HepG2 (cell line): ENCODE results near the gene DOCK2.

Experiments
- BORCS8-MEF2B ChIP-seq: sonication (generic); formaldehyde crosslinking; IDR thresholded peaks from 2 replicates; pipeline ENCODE4 v1.8.0; 2022; ENCODE audit warnings: mild to moderate bottlenecking, missing genetic modification reagents
- NFE2L1 ChIP-seq: sonication (generic); formaldehyde crosslinking; IDR thresholded peaks from 2 replicates; pipeline ENCODE4 v1.4.0; 2020; ENCODE audit warnings: missing genetic modification reagents, mild to moderate bottlenecking, borderline replicate concordance
- SP4 ChIP-seq: sonication (generic); formaldehyde crosslinking; IDR thresholded peaks from 2 replicates; pipeline ENCODE4 v1.8.1; 2023; ENCODE audit warnings: mild to moderate bottlenecking, missing genetic modification reagents
- TF ChIP-seq, protein P1 (sequence below): sonication (generic); formaldehyde crosslinking; IDR thresholded peaks from 2 replicates; pipeline ENCODE4 v1.5.0; 2020; ENCODE audit warnings: mild to moderate bottlenecking, missing genetic modification reagents, moderate library complexity
- TF ChIP-seq, protein P2 (sequence below): sonication (generic); formaldehyde crosslinking; IDR thresholded peaks from 2 replicates; pipeline ENCODE4 v1.5.1; 2020; ENCODE audit warnings: missing genetic modification reagents, mild to moderate bottlenecking, borderline replicate concordance
- TF ChIP-seq, protein P3 (sequence below): sonication (generic); formaldehyde crosslinking; IDR thresholded peaks from 2 replicates; pipeline ENCODE4 v1.4.0; 2020; ENCODE audit warnings: missing genetic modification reagents
- TF ChIP-seq, protein P4 (sequence below): sonication (generic); formaldehyde crosslinking; IDR thresholded peaks from 2 replicates; pipeline ENCODE4 v1.4.0; 2020; ENCODE audit warnings: mild to moderate bottlenecking, missing genetic modification reagents

DNA sequence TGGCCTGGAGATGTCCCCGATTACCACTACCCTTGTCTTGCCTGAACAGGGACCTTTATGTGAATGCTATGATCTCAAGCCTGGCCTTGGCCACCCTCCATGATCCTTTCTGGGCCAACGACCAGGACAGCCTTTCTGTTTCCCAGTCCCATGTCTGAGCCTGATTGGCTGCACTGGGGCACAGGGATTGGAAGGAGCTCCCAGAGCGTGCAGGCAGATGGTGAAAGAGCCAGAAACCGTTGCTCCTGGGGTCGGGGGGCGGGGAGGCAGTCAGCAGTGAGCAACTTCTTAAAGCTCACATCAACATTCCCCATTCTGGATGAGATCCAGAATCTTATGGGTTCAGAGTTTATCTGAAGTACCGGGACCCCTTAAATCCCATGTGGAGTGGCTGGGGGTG, 258.9 kb downstream of the DOCK2 start:
- TF ChIP-seq SP4 (CRISPR knock-in tag) (no peak), NFE2L1 (no peak), BORCS8-MEF2B (CRISPR knock-in tag) (no peak)
- TF ChIP-seq, protein P1, sequence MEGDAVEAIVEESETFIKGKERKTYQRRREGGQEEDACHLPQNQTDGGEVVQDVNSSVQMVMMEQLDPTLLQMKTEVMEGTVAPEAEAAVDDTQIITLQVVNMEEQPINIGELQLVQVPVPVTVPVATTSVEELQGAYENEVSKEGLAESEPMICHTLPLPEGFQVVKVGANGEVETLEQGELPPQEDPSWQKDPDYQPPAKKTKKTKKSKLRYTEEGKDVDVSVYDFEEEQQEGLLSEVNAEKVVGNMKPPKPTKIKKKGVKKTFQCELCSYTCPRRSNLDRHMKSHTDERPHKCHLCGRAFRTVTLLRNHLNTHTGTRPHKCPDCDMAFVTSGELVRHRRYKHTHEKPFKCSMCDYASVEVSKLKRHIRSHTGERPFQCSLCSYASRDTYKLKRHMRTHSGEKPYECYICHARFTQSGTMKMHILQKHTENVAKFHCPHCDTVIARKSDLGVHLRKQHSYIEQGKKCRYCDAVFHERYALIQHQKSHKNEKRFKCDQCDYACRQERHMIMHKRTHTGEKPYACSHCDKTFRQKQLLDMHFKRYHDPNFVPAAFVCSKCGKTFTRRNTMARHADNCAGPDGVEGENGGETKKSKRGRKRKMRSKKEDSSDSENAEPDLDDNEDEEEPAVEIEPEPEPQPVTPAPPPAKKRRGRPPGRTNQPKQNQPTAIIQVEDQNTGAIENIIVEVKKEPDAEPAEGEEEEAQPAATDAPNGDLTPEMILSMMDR (CRISPR knock-in tag) = no peak
- TF ChIP-seq, protein P2, sequence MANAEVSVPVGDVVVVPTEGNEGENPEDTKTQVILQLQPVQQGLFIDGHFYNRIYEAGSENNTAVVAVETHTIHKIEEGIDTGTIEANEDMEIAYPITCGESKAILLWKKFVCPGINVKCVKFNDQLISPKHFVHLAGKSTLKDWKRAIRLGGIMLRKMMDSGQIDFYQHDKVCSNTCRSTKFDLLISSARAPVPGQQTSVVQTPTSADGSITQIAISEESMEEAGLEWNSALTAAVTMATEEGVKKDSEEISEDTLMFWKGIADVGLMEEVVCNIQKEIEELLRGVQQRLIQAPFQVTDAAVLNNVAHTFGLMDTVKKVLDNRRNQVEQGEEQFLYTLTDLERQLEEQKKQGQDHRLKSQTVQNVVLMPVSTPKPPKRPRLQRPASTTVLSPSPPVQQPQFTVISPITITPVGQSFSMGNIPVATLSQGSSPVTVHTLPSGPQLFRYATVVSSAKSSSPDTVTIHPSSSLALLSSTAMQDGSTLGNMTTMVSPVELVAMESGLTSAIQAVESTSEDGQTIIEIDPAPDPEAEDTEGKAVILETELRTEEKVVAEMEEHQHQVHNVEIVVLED (CRISPR knock-in tag) = no peak
- TF ChIP-seq, protein P3, sequence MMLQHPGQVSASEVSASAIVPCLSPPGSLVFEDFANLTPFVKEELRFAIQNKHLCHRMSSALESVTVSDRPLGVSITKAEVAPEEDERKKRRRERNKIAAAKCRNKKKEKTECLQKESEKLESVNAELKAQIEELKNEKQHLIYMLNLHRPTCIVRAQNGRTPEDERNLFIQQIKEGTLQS (CRISPR knock-in tag) = no peak
- TF ChIP-seq, protein P4, sequence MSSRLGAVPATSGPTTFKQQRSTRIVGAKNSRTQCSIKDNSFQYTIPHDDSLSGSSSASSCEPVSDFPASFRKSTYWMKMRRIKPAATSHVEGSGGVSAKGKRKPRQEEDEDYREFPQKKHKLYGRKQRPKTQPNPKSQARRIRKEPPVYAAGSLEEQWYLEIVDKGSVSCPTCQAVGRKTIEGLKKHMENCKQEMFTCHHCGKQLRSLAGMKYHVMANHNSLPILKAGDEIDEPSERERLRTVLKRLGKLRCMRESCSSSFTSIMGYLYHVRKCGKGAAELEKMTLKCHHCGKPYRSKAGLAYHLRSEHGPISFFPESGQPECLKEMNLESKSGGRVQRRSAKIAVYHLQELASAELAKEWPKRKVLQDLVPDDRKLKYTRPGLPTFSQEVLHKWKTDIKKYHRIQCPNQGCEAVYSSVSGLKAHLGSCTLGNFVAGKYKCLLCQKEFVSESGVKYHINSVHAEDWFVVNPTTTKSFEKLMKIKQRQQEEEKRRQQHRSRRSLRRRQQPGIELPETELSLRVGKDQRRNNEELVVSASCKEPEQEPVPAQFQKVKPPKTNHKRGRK = no peak
